Hair follicular keratinocyte (primary cell): ENCODE data around the gene PARL. TPM values are rescaled to one million over a fixed set of nuclear protein-coding genes. Genes with fewer than 3 reads are reported as not detected.

Experiments
- total RNA-seq: library from RNA; depleted of rRNA; stranded (reverse); fragments of >200 nt; gene quantifications from 2 replicates; pipeline ENCODE4 v1.2.3, GENCODE V29; 2015

PARL gene
- 39.3 and 54.7 TPM in 2 replicates for total RNA-seq

GRCh38 chr3:183884427-183885296, at the start of gene PARL:
PARL (minus strand) TSS chr3:183884880; CDS start chr3:183884846, 34 bp downstream.

GRCh38 chr3:183825456-183826161, 59.1 kb downstream of the PARL start, which contains the start of gene MAP6D1:
MAP6D1 (minus strand) TSS chr3:183825577; CDS start chr3:183825547, 30 bp downstream.

Other genes with a start within 250 kb of the PARL start
- gene KLHL24, start 249.3 kb downstream of the PARL start, total RNA-seq, result 11.9 and 13.9 TPM in 2 replicates
- gene YEATS2, start 187.1 kb downstream of the PARL start, total RNA-seq, result 18.9 and 28.4 TPM in 2 replicates
- gene MAP6D1, start 59.3 kb downstream of the PARL start, total RNA-seq, result 2.5 and 2.9 TPM in 2 replicates
- 7.3 and 7.5 TPM in 2 replicates for gene ABCC5, start 133.0 kb upstream of the PARL start, total RNA-seq
- not detected in 2 replicates for gene HTR3D, start 146.9 kb upstream of the PARL start, total RNA-seq
- gene HTR3C, start 168.2 kb upstream of the PARL start, total RNA-seq, result not detected in 2 replicates
- not detected in 2 replicates for gene HTR3E, start 212.2 kb upstream of the PARL start, total RNA-seq